Pulmonary artery endothelial cell (primary cell): ENCODE measurements around the gene TRIP13. TPM values are rescaled to one million over a fixed set of nuclear protein-coding genes. Genes with fewer than 3 reads are reported as not detected.
"Not testable (repeated sequence)": the region's sequence is repeated elsewhere in the genome, so short reads cannot be mapped to it uniquely, and the experiment has no call there.

Experiments used
- DNase-seq: peaks from one replicate; pipeline ENCODE4 v3.0.0-alpha.2; 2011; ENCODE audit warnings: low read depth, low spot score
- total RNA-seq: library from RNA; depleted of rRNA; stranded (reverse); fragments of >200 nt; gene quantifications from 2 replicates; pipeline ENCODE4 v1.2.3, GENCODE V29; 2014

TRIP13 gene
- 37.9 and 53.7 TPM in 2 replicates for total RNA-seq

- DNase-seq = no peak
Measured at GRCh38 chr5:892394-893136, at the start of gene TRIP13, which contains the start of gene BRD9. Gene TRIP13 (plus strand): TSS chr5:892884. CDS start chr5:892999, 115 bp downstream. Gene BRD9 (minus strand): TSS chr5:892801. CDS start chr5:892657, 144 bp downstream.

- not testable (repeated sequence) for DNase-seq
Measured at GRCh38 chr5:843371-843770, 49.3 kb upstream of the TRIP13 start.

- not testable (repeated sequence) for DNase-seq
Measured at GRCh38 chr5:843926-844325, 48.8 kb upstream of the TRIP13 start.

GRCh38 chr5:844426-844825, 48.3 kb upstream of the TRIP13 start:
- not testable (repeated sequence) for DNase-seq

GRCh38 chr5:845031-845675, 47.5 kb upstream of the TRIP13 start:
- not testable (repeated sequence) for DNase-seq

- DNase-seq = not testable (repeated sequence)
Measured at GRCh38 chr5:845676-846601, 46.7 kb upstream of the TRIP13 start.

- DNase-seq = not testable (repeated sequence)
Measured at GRCh38 chr5:846602-847091, 46.0 kb upstream of the TRIP13 start.

- not testable (repeated sequence) for DNase-seq
Measured at GRCh38 chr5:847212-847611, 45.5 kb upstream of the TRIP13 start.

- not testable (repeated sequence) for DNase-seq
Measured at GRCh38 chr5:847736-848135, 44.9 kb upstream of the TRIP13 start.

- DNase-seq = no peak
Measured at GRCh38 chr5:848671-849111, 44.0 kb upstream of the TRIP13 start.

GRCh38 chr5:849651-850301, 42.9 kb upstream of the TRIP13 start:
- DNase-seq = no peak

- DNase-seq = no peak
Measured at GRCh38 chr5:850511-851006, 42.1 kb upstream of the TRIP13 start, which contains the start of gene ZDHHC11. Gene ZDHHC11 (minus strand): TSS chr5:850986. CDS start chr5:850602, 384 bp downstream.

- DNase-seq = no peak
Measured at GRCh38 chr5:851076-851475, 41.6 kb upstream of the TRIP13 start.

GRCh38 chr5:851553-851952, 41.1 kb upstream of the TRIP13 start:
- no peak for DNase-seq

GRCh38 chr5:852018-852417, 40.7 kb upstream of the TRIP13 start:
- DNase-seq = no peak

- DNase-seq = no peak
Measured at GRCh38 chr5:852431-853401, 40.0 kb upstream of the TRIP13 start.

GRCh38 chr5:853416-854090, 39.1 kb upstream of the TRIP13 start:
- DNase-seq = not testable (repeated sequence)

GRCh38 chr5:854217-854616, 38.5 kb upstream of the TRIP13 start:
- DNase-seq = no peak
